Osteocyte (in vitro differentiated cells): ENCODE data around the gene SLC27A3. TPM values are rescaled to one million over a fixed set of nuclear protein-coding genes. Genes with fewer than 3 reads are reported as not detected.
A peak's percentile ranks its signal among the peaks of the same experiment; 100 is the strongest.

Experiments used
- DNase-seq: peaks from one replicate; pipeline ENCODE4 v3.0.0; 2021; ENCODE audit warnings: mixed read lengths; ENCODE audit not compliant: unreplicated experiment; ENCODE audit errors: extremely low spot score
- H3K27ac Mint-ChIP-seq: one replicate; pipeline ENCODE4 v1.8.0; 2021; ENCODE audit warnings: mild to moderate bottlenecking, mixed read lengths; ENCODE audit not compliant: unreplicated experiment
- H3K27me3 Mint-ChIP-seq: one replicate; pipeline ENCODE4 v1.8.0; 2021; ENCODE audit warnings: mixed read lengths; ENCODE audit not compliant: unreplicated experiment
- H3K36me3 Mint-ChIP-seq: one replicate; pipeline ENCODE4 v1.8.0; 2021; ENCODE audit warnings: mixed read lengths; ENCODE audit not compliant: unreplicated experiment
- H3K4me1 Mint-ChIP-seq: one replicate; pipeline ENCODE4 v1.8.0; 2021; ENCODE audit warnings: mixed read lengths; ENCODE audit not compliant: unreplicated experiment
- H3K4me3 Mint-ChIP-seq: one replicate; pipeline ENCODE4 v1.8.0; 2021; ENCODE audit warnings: mild to moderate bottlenecking, moderate library complexity, mixed read lengths; ENCODE audit not compliant: unreplicated experiment
- H3K9me3 Mint-ChIP-seq: one replicate; pipeline ENCODE4 v1.8.0; 2021; ENCODE audit warnings: mixed read lengths; ENCODE audit not compliant: unreplicated experiment
- CTCF ChIP-seq: fragments of 200-600 bp; sonication (generic); IDR thresholded peaks from 2 replicates; pipeline ENCODE4 v1.5.0; 2021; ENCODE audit warnings: antibody characterized with exemption, mild to moderate bottlenecking, moderate library complexity
- total RNA-seq: library from RNA; stranded (reverse); gene quantifications from 2 replicates; pipeline ENCODE4 v1.2.1, GENCODE V29; 2021

The SLC27A3 gene
- total RNA-seq, 1 donor from 2014 or later = 9.9 TPM

- no peak overlapping the region for H3K4me3 Mint-ChIP-seq
- H3K4me1 Mint-ChIP-seq = peaks cover 15% of the 10 kb centered on the region
- no peak for DNase-seq
- H3K9me3 Mint-ChIP-seq = no peaks in the 10 kb centered on the region
- no peak for TF ChIP-seq CTCF
- H3K27ac Mint-ChIP-seq = no peak overlapping the region
- no peaks in the 10 kb centered on the region for H3K27me3 Mint-ChIP-seq
- no peaks in the 10 kb centered on the region for H3K36me3 Mint-ChIP-seq
These were observed 20.2 kb downstream of the SLC27A3 start for GRCh38 chr1:153795330-153795837.

GRCh38 chr1:153795934-153796785 is 21.0 kb downstream of the SLC27A3 start:
- no peaks in the 10 kb centered on the region for H3K36me3 Mint-ChIP-seq
- TF ChIP-seq CTCF = no peak
- H3K27ac Mint-ChIP-seq = no peak overlapping the region
- H3K9me3 Mint-ChIP-seq = no peaks in the 10 kb centered on the region
- no peak overlapping the region for H3K4me3 Mint-ChIP-seq
- no peaks in the 10 kb centered on the region for H3K27me3 Mint-ChIP-seq
- peaks cover 10% of the 10 kb centered on the region for H3K4me1 Mint-ChIP-seq
- DNase-seq = no peak

GRCh38 chr1:153796786-153797659 is 21.8 kb downstream of the SLC27A3 start:
- no peak overlapping the region for H3K27ac Mint-ChIP-seq
- no peaks in the 10 kb centered on the region for H3K36me3 Mint-ChIP-seq
- TF ChIP-seq CTCF = peak; percentile 88
- H3K4me1 Mint-ChIP-seq = peaks cover 3% of the 10 kb centered on the region
- H3K9me3 Mint-ChIP-seq = no peaks in the 10 kb centered on the region
- H3K27me3 Mint-ChIP-seq = no peaks in the 10 kb centered on the region
- no peak overlapping the region for H3K4me3 Mint-ChIP-seq
- DNase-seq = no peak

GRCh38 chr1:153798468-153798780 is 23.2 kb downstream of the SLC27A3 start:
- H3K4me3 Mint-ChIP-seq = no peak overlapping the region
- peak overlapping the region; percentile 3 for H3K27ac Mint-ChIP-seq
- peaks cover 5% of the 10 kb centered on the region for H3K4me1 Mint-ChIP-seq
- TF ChIP-seq CTCF = no peak
- no peaks in the 10 kb centered on the region for H3K9me3 Mint-ChIP-seq
- peaks cover 3% of the 10 kb centered on the region for H3K36me3 Mint-ChIP-seq
- no peak for DNase-seq
- H3K27me3 Mint-ChIP-seq = no peaks in the 10 kb centered on the region

GRCh38 chr1:153799016-153799415 is 23.8 kb downstream of the SLC27A3 start:
- no peak overlapping the region for H3K4me3 Mint-ChIP-seq
- H3K36me3 Mint-ChIP-seq = peaks cover 8% of the 10 kb centered on the region
- no peaks in the 10 kb centered on the region for H3K9me3 Mint-ChIP-seq
- peak overlapping the region; percentile 3 for H3K27ac Mint-ChIP-seq
- no peak for DNase-seq
- TF ChIP-seq CTCF = no peak
- no peaks in the 10 kb centered on the region for H3K27me3 Mint-ChIP-seq
- peaks cover 8% of the 10 kb centered on the region for H3K4me1 Mint-ChIP-seq
